Chondrocyte (in vitro differentiated cells): ENCODE data around the gene TET2. TPM values are rescaled to one million over a fixed set of nuclear protein-coding genes. Genes with fewer than 3 reads are reported as not detected.

Source experiments
- DNase-seq: peaks from one replicate; pipeline ENCODE4 v3.0.0; 2021; ENCODE audit warnings: mixed read lengths, low spot score
- H3K27ac Mint-ChIP-seq: one replicate; pipeline ENCODE4 v1.8.0; 2021; ENCODE audit warnings: mild to moderate bottlenecking, moderate library complexity, mixed read lengths; ENCODE audit not compliant: unreplicated experiment
- H3K27me3 Mint-ChIP-seq: 2 replicates; pipeline ENCODE4 v1.8.0; 2021; ENCODE audit warnings: low read depth, mixed read lengths
- H3K36me3 Mint-ChIP-seq: 2 replicates; pipeline ENCODE4 v1.8.0; 2021; ENCODE audit warnings: low read depth, mixed read lengths
- H3K4me1 Mint-ChIP-seq: 2 replicates; pipeline ENCODE4 v1.8.0; 2021; ENCODE audit warnings: low read depth, mild to moderate bottlenecking, mixed read lengths
- H3K4me3 Mint-ChIP-seq: one replicate; pipeline ENCODE4 v1.8.0; 2021; ENCODE audit warnings: mild to moderate bottlenecking, moderate library complexity, mixed read lengths; ENCODE audit not compliant: unreplicated experiment
- H3K9me3 Mint-ChIP-seq: 2 replicates; pipeline ENCODE4 v1.8.0; 2021; ENCODE audit warnings: low read depth, mixed read lengths
- CTCF ChIP-seq: fragments of 200-600 bp; sonication (generic); IDR thresholded peaks from 2 replicates; pipeline ENCODE4 v1.5.0; 2021; ENCODE audit warnings: antibody characterized with exemption, mild to moderate bottlenecking, moderate library complexity
- total RNA-seq: library from RNA; stranded (reverse); gene quantifications from 3 replicates; pipeline ENCODE4 v1.2.1, GENCODE V29; 2021

TET2 gene
- total RNA-seq, 1 donor from 2014 or later = 19.6 TPM

GRCh38 chr4:105130945-105131344 lies 15.7 kb upstream of the TET2 start:
- Mint-ChIP-seq H3K9me3 (no peaks in the 10 kb centered on the region), H3K4me1 (peaks cover 10% of the 10 kb centered on the region), H3K27me3 (no peaks in the 10 kb centered on the region), H3K4me3 (no peak overlapping the region), H3K27ac (no peak overlapping the region), H3K36me3 (no peaks in the 10 kb centered on the region)
- TF ChIP-seq CTCF = no peak
- DNase-seq = no peak

GRCh38 chr4:105133976-105134375 lies 12.7 kb upstream of the TET2 start:
- Mint-ChIP-seq H3K36me3 (no peaks in the 10 kb centered on the region), H3K4me1 (no peaks in the 10 kb centered on the region), H3K9me3 (no peaks in the 10 kb centered on the region), H3K27me3 (no peaks in the 10 kb centered on the region), H3K27ac (no peak overlapping the region), H3K4me3 (no peak overlapping the region)
- no peak for DNase-seq
- TF ChIP-seq CTCF = no peak

- no peak for TF ChIP-seq CTCF
- no peaks in the 10 kb centered on the region for H3K4me1 Mint-ChIP-seq
- H3K27ac Mint-ChIP-seq = no peak overlapping the region
- H3K36me3 Mint-ChIP-seq = no peaks in the 10 kb centered on the region
- no peak overlapping the region for H3K4me3 Mint-ChIP-seq
- DNase-seq = no peak
- no peaks in the 10 kb centered on the region for H3K27me3 Mint-ChIP-seq
- H3K9me3 Mint-ChIP-seq = no peaks in the 10 kb centered on the region
Observed at GRCh38 chr4:105135785-105136184, 10.9 kb upstream of the TET2 start.

GRCh38 chr4:105137121-105137875 lies 9.4 kb upstream of the TET2 start:
- H3K4me1 Mint-ChIP-seq = peaks cover 4% of the 10 kb centered on the region
- H3K27ac Mint-ChIP-seq = no peak overlapping the region
- no peak overlapping the region for H3K4me3 Mint-ChIP-seq
- TF ChIP-seq CTCF = no peak
- no peaks in the 10 kb centered on the region for H3K27me3 Mint-ChIP-seq
- no peak for DNase-seq
- no peaks in the 10 kb centered on the region for H3K9me3 Mint-ChIP-seq
- H3K36me3 Mint-ChIP-seq = no peaks in the 10 kb centered on the region

GRCh38 chr4:105139646-105140045 lies 7.0 kb upstream of the TET2 start:
- Mint-ChIP-seq H3K4me3 (no peak overlapping the region), H3K27me3 (no peaks in the 10 kb centered on the region), H3K27ac (no peak overlapping the region), H3K4me1 (peaks cover 4% of the 10 kb centered on the region), H3K36me3 (no peaks in the 10 kb centered on the region), H3K9me3 (no peaks in the 10 kb centered on the region)
- no peak for TF ChIP-seq CTCF
- DNase-seq = no peak
